NCI-H2081 treated with DMSO at 0.1 percent for 48 hours (cell line): Measurements from ENCODE around the gene JPH4.
"Not testable (repeated sequence)": the region's sequence is repeated elsewhere in the genome, so short reads cannot be mapped to it uniquely, and the experiment has no call there.

ENCODE experiments used
- DNase-seq: peaks from one replicate; lab custom pipeline; 2025; lab: John Stamatoyannopoulos, UW

The JPH4 gene

GRCh38 chr14:23578560-23579310, at the start of gene JPH4:
JPH4 (minus strand) TSS chr14:23578790; CDS start chr14:23577453, 1,337 bp downstream.
- DNase-seq = no peak

GRCh38 chr14:23627961-23628360, 49.4 kb upstream of the JPH4 start:
- no peak for DNase-seq

GRCh38 chr14:23626946-23627345, 48.4 kb upstream of the JPH4 start:
- no peak for DNase-seq

- no peak for DNase-seq
Observed at GRCh38 chr14:23624830-23625404, 46.3 kb upstream of the JPH4 start.

- DNase-seq = no peak
Observed at GRCh38 chr14:23623962-23624361, 45.4 kb upstream of the JPH4 start.

GRCh38 chr14:23622990-23623389, 44.4 kb upstream of the JPH4 start:
- no peak for DNase-seq

GRCh38 chr14:23621932-23622730, 43.5 kb upstream of the JPH4 start:
- no peak for DNase-seq

GRCh38 chr14:23621204-23621931, 42.8 kb upstream of the JPH4 start:
- no peak for DNase-seq

- DNase-seq = no peak
Observed at GRCh38 chr14:23620177-23620702, 41.6 kb upstream of the JPH4 start.

- no peak for DNase-seq
Observed at GRCh38 chr14:23618415-23618988, 39.9 kb upstream of the JPH4 start.

- DNase-seq = no peak
Observed at GRCh38 chr14:23617539-23617938, 38.9 kb upstream of the JPH4 start.

GRCh38 chr14:23615856-23616255, 37.3 kb upstream of the JPH4 start:
- DNase-seq = no peak

GRCh38 chr14:23614395-23614828, 35.8 kb upstream of the JPH4 start:
- DNase-seq = no peak

GRCh38 chr14:23613242-23614070, 34.9 kb upstream of the JPH4 start:
- DNase-seq = no peak

- DNase-seq = no peak
Observed at GRCh38 chr14:23612802-23613201, 34.2 kb upstream of the JPH4 start.

GRCh38 chr14:23612354-23612732, 33.8 kb upstream of the JPH4 start:
- no peak for DNase-seq

GRCh38 chr14:23610815-23611289, 32.3 kb upstream of the JPH4 start:
- no peak for DNase-seq

GRCh38 chr14:23610090-23610814, 31.7 kb upstream of the JPH4 start:
- no peak for DNase-seq

GRCh38 chr14:23609411-23610089, 31.0 kb upstream of the JPH4 start:
- not testable (repeated sequence) for DNase-seq
